Right atrium auricular region (tissue), 2 donors: ENCODE results near the gene SLC2A10. TPM values are rescaled to one million over a fixed set of nuclear protein-coding genes. Genes with fewer than 3 reads are reported as not detected.

Source experiments
- DNase-seq: peaks from one replicate; pipeline ENCODE4 v3.0.0-alpha.2; 2019; ENCODE audit warnings: low spot score
- H3K27ac ChIP-seq, 2 donors: fragments of 200-600 bp; sonication (generic); 1 replicate in 1 of 2; 2 replicates in 1 of 2; pipeline ENCODE4 v1.5.1; 2016 to 2019
- H3K27me3 ChIP-seq, 2 donors: fragments of 200-600 bp; sonication (generic); one replicate each; pipeline versions ENCODE4 v1.5.1 to v1.6.0; 2017 to 2019
- H3K36me3 ChIP-seq: fragments of 200-600 bp; sonication (generic); one replicate; pipeline ENCODE4 v1.5.1; 2016
- H3K4me1 ChIP-seq, 2 donors: fragments of 200-600 bp; sonication (generic); one replicate each; pipeline versions ENCODE4 v1.5.1 to v1.6.0; 2017 to 2019
- H3K4me3 ChIP-seq, 2 donors: fragments of 200-600 bp; sonication (generic); 1 replicate in 1 of 2; 2 replicates in 1 of 2; pipeline ENCODE4 v1.5.1; 2017 to 2019; ENCODE audit warnings: mild to moderate bottlenecking in 1 of 2, moderate library complexity in 1 of 2
- H3K9me3 ChIP-seq, 2 donors: fragments of 200-600 bp; sonication (generic); one replicate each; pipeline ENCODE4 v1.5.1; 2019
- total RNA-seq, 2 donors: library from RNA; depleted of rRNA; stranded (reverse); fragments of >200 nt; gene quantifications; one replicate each; pipeline ENCODE4 v1.1.0, GENCODE V29; 2016
- TF ChIP-seq, protein P1 (sequence below), 2 donors: fragments of 200-600 bp; sonication (generic); IDR thresholded peaks; one replicate each; pipeline ENCODE4 v1.5.1; 2019; ENCODE audit warnings: antibody characterized with exemption in 2 of 2

SLC2A10 gene
- total RNA-seq, 2 donors from 2014 or later: 5.6 to 6.4 TPM

DNA sequence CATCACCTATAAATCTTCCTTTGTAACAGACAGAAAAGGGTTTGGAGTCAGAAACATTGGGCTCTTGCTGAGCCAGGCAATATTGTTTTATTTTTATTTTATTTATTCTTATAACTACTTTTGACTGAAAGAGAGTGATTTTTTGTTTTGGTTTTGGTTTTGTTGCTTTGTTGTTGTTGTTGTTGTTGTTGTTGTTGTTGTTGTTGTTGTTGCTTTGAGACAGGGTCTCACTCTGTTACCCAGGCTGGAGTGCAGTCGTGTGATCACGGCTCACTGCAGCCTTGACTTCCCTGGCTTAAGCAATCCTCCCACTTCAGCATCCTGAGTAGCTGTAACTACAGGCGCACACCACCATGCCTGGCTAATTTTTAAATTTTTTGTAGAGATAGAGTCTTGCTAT is 43.1 kb upstream of the SLC2A10 start:
- no peak for DNase-seq
- TF ChIP-seq, protein P1, sequence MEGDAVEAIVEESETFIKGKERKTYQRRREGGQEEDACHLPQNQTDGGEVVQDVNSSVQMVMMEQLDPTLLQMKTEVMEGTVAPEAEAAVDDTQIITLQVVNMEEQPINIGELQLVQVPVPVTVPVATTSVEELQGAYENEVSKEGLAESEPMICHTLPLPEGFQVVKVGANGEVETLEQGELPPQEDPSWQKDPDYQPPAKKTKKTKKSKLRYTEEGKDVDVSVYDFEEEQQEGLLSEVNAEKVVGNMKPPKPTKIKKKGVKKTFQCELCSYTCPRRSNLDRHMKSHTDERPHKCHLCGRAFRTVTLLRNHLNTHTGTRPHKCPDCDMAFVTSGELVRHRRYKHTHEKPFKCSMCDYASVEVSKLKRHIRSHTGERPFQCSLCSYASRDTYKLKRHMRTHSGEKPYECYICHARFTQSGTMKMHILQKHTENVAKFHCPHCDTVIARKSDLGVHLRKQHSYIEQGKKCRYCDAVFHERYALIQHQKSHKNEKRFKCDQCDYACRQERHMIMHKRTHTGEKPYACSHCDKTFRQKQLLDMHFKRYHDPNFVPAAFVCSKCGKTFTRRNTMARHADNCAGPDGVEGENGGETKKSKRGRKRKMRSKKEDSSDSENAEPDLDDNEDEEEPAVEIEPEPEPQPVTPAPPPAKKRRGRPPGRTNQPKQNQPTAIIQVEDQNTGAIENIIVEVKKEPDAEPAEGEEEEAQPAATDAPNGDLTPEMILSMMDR (IDR thresholded peaks at IDR 0.05): no peak
- H3K4me1 ChIP-seq: no peaks in the 10 kb centered on the region
- peaks cover 0 to 15% of the 10 kb centered on the region in 2 donors for H3K9me3 ChIP-seq
- no peaks in the 10 kb centered on the region for H3K27me3 ChIP-seq
- no peak overlapping the region for H3K27ac ChIP-seq
- H3K36me3 ChIP-seq: no peaks in the 10 kb centered on the region
- H3K4me3 ChIP-seq: no peak overlapping the region

DNA sequence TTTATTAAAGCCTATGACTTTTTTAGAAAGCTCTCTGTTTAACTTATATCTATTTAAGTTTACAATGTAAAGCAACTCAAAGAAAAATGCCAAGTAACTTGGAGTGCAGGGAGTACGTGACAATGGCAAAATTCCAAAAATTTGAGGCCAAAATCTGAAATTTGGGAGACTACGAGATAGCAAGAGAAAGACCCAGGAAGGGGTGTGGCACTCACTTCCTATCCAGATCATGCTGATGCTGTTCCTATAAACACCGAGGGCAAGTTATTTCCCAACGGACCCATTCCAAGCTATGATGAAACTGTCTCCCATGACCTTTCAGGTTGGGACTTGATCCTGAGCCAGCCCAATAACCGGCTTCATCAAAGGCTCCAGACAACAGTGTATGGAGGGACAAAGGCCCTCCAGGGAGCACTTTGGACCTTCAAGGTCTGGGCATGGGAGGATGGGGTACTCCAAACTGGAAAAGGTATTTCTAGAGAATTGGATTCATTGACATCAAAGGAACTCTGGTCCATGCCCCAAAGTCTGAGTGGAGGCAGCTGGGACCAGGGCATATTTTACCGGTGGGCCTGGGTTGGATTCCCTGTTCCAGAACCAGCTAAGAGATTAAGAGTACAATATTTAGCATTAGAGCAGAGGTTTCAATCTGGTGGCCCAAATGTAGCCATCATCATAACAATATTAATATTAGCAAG is 42.5 kb upstream of the SLC2A10 start:
- Histone ChIP-seq H3K27me3 (no peaks in the 10 kb centered on the region), H3K36me3 (no peaks in the 10 kb centered on the region), H3K27ac (no peak overlapping the region), H3K9me3 (peaks cover 0 to 18% of the 10 kb centered on the region in 2 donors), H3K4me3 (no peak overlapping the region), H3K4me1 (no peaks in the 10 kb centered on the region)
- DNase-seq: no peak
- TF ChIP-seq, protein P1 (IDR thresholded peaks at IDR 0.05): no peak

DNA sequence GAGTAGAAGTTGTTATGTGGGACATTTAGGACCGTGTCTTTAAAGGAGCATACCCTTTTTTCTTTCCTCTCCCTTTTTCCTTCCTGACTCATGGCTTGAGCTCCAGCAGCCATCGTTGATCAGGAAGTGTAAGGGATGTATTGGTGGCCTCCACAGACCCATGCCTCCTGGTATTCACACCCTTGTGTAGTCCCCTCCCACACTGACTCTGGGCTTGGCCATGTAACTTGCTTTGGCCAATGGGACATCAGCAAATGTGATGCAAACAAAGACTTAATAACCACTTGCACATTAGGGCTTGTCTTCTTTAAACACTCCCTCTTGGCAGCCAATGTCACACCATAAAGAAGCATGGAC is 39.2 kb upstream of the SLC2A10 start:
- peaks cover 0 to 18% of the 10 kb centered on the region in 2 donors for H3K9me3 ChIP-seq
- TF ChIP-seq, protein P1 (IDR thresholded peaks at IDR 0.05): no peak
- no peak overlapping the region for H3K4me3 ChIP-seq
- H3K4me1 ChIP-seq: no peaks in the 10 kb centered on the region
- no peaks in the 10 kb centered on the region for H3K27me3 ChIP-seq
- DNase-seq: no peak
- no peak overlapping the region for H3K27ac ChIP-seq
- no peaks in the 10 kb centered on the region for H3K36me3 ChIP-seq

DNA sequence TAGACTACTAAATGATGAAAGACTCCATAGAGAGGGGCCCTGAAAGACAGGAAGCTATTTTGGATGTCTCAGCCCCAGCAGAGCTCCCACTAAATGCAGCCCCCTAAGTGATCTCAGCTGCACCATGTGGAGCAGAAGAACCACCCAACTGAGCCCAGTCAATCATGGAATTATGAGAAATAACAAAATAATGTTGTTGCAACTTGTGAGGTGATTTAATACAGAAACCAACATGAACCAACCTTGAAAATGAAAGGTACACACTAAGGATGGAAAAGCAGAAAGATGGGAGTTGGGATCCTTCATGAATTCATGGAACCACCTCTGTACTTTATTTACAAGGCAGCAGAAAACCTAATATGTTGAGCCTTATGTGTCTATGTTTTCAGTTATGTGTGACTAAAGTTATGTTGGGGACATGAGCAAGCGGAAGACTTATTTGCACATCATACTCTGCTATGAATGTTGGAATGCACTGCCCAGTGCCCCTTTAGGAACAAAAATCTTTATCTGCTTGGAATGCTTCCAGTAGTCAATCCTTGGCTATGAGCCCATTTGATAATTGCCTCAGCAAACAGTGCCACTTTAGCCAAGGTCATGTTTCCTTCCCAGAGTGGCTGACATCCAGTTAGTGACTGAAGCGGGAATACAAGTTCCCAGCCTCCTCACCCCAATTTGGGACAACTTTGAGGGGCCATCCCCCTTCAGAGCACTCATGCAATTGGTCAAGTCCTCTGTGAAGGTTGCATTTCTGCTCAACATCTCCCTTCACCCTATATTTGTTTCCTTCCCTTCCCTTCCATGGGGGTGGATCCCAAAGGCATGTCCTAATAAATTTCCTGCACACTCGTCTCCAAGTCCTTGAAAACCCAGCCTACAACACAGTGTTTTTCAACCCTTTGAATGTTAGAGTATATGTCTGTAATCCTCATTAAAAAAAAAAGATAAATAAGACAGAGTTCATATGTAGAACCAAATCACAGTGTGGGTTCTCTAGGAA is 38.6 kb upstream of the SLC2A10 start:
- DNase-seq: no peak
- TF ChIP-seq, protein P1 (IDR thresholded peaks at IDR 0.05): no peak
- no peaks in the 10 kb centered on the region for H3K4me1 ChIP-seq
- H3K4me3 ChIP-seq: no peak overlapping the region
- H3K9me3 ChIP-seq: peaks cover 0 to 18% of the 10 kb centered on the region in 2 donors
- H3K36me3 ChIP-seq: no peaks in the 10 kb centered on the region
- H3K27me3 ChIP-seq: no peaks in the 10 kb centered on the region
- H3K27ac ChIP-seq: no peak overlapping the region

DNA sequence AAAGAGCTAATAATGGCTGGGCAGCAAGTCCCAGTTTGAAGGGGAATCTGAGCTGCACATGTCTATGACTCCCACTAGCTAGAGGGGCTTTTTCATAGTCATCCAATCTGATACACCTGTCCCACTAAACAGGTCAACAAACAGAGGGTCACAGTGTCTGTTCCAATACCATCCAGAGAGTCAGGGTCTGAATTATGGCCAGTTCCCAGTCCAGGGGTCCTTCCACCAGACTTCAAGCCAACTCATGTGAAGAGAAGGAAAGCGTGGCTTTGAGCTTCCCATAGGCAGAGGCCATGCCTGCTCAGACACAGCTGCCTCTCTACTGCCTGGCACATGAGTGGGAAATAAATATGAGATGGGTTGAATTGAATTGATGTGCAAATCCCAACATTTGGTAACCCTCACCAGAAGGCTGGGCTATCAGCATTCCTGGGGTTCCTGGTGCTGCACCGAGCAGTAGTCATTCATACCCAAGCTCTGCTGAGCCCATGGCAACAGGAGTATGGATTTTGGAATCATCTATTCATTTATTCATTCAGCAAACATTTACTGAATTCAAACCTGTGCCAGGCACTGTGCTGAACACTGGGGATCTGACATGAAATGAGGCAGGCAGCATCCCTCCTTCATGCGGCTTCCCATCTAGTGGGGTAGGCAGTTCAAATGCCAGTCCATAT is 37.4 kb upstream of the SLC2A10 start:
- Histone ChIP-seq H3K9me3 (peaks cover 0 to 18% of the 10 kb centered on the region in 2 donors), H3K36me3 (no peaks in the 10 kb centered on the region), H3K4me3 (no peak overlapping the region), H3K4me1 (no peaks in the 10 kb centered on the region), H3K27ac (no peak overlapping the region), H3K27me3 (no peaks in the 10 kb centered on the region)
- TF ChIP-seq, protein P1 (IDR thresholded peaks at IDR 0.05): no peak
- no peak for DNase-seq
